Right lobe of liver (tissue), 6 donors: Measurements from ENCODE around the gene KIAA1671. TPM values are rescaled to one million over a fixed set of nuclear protein-coding genes. Genes with fewer than 3 reads are reported as not detected.
"Not testable (repeated sequence)": the region's sequence is repeated elsewhere in the genome, so short reads cannot be mapped to it uniquely, and the experiment has no call there.

Experiments
- ATAC-seq, 4 donors: fragments of 200-7000 bp; cut with Tn5 transposase; one replicate each; pipeline ENCODE4 v1.9.1; 2020; ENCODE audit warnings: mild to moderate bottlenecking in 4 of 4, moderate library complexity in 4 of 4
- DNase-seq, 3 donors: peaks; one replicate each; pipeline ENCODE4 v3.0.0-alpha.2; 2020
- H3K27ac ChIP-seq, 3 donors: fragments of 200-600 bp; one replicate each; pipeline ENCODE4 v1.8.0; 2022
- H3K27me3 ChIP-seq, 2 donors: fragments of 200-600 bp; one replicate each; pipeline ENCODE4 v1.8.0; 2022
- H3K36me3 ChIP-seq, 4 donors: fragments of 200-600 bp; sonication (generic) in 1 of 4; one replicate each; pipeline versions ENCODE4 v1.5.1 to v1.8.0; 2017 to 2022; ENCODE audit warnings: control low read depth in 1 of 4
- H3K4me1 ChIP-seq, 4 donors: fragments of 200-600 bp; sonication (generic) in 1 of 4; one replicate each; pipeline versions ENCODE4 v1.5.1 to v1.8.0; 2017 to 2022; ENCODE audit warnings: control low read depth in 1 of 4
- H3K4me3 ChIP-seq, 3 donors: fragments of 200-600 bp; one replicate each; pipeline ENCODE4 v1.8.0; 2022
- H3K9me3 ChIP-seq, 4 donors: fragments of 200-600 bp; sonication (generic) in 1 of 4; one replicate each; pipeline versions ENCODE4 v1.5.1 to v1.8.0; 2017 to 2022; ENCODE audit warnings: control low read depth in 1 of 4
- POLR2A ChIP-seq: fragments of 450-650 bp; IDR thresholded peaks from one replicate; pipeline ENCODE4 v1.6.1; 2017; ENCODE audit warnings: antibody characterized with exemption, mild to moderate bottlenecking
- WGBS: methylation state at CpG from one replicate; pipeline ENCODE4 v1.1.6; 2018; ENCODE audit warnings: low coverage, low lambda C conversion rate; ENCODE audit not compliant: insufficient coverage; ENCODE audit errors: missing lambda C conversion rate; 5-methylcytosine and 5-hydroxymethylcytosine counted together
- intact Hi-C, 2 donors: fragments of 100-400 bp; cut with DNase I; formaldehyde crosslinking; loops; one replicate each; pipeline versions ENCODE4 v1.11.2 to v1.14.1; 2022
- total RNA-seq, 6 experiments: library from RNA; depleted of rRNA in 2 of 6; stranded (reverse); fragments of >200 nt in 2 of 6; fragmentation: NEBNext Ultra II Directional in 3 of 6; extraction: Animal tissue kit (Norgen Biotek cat#: 25700) in 3 of 6; gene quantifications; one replicate each; pipeline versions ENCODE4 v1.1.0 to v1.2.4, GENCODE V29; 2016 to 2023
- TF ChIP-seq, protein P1 (sequence below), 4 donors: fragments of 200-600 bp in 3 of 4; fragments of 450-650 bp in 1 of 4; IDR thresholded peaks; one replicate each; pipeline versions ENCODE4 v1.5.1 to v1.8.0; 2016 to 2022; ENCODE audit warnings: antibody characterized with exemption in 4 of 4, mild to moderate bottlenecking in 2 of 4
- donor health status: DM: no; HTN: yes; CAD: no.
- donor health status: DM: no; HTN: no; CAD: no.
- donor health status: DM: no; HTN: no; CAD: no.
- donor health status: DM: no; HTN: yes; CAD: no.
- donor health status: DM: no; HTN: yes; CAD: no.

The KIAA1671 gene
- total RNA-seq, 6 experiments from 2014 or later, result 31.1 to 56.6 (median 39.2) TPM

DNA sequence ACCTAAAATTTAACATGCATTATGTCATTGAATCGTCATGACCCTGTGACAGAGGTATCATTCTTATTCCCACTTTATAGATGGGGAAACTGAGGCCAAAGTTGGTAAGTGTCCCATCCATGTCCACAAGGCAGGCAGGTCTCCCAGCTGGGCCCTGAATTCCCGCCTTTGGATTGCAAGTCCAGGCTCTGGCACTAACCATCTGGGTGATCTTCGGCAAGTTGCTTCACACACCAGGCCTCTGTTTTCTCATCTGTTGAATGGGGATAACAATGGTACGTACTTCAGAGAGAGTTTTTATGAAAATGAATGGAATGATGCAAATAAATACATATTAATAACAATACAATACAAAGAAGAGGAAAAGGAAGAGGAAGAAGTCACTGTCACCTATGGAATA lies 250.6 kb downstream of the KIAA1671 start:
- peaks cover 0 to 4% (median 0%) of the 10 kb centered on the region in 4 donors for H3K36me3 ChIP-seq
- 83% methylated on average over 4 of the region's 4 CpGs for WGBS
- intact Hi-C loops, result no loop called here
- H3K9me3 ChIP-seq, result no peaks in the 10 kb centered on the region
- no peak overlapping the region for H3K4me3 ChIP-seq
- no peaks in the 10 kb centered on the region for H3K4me1 ChIP-seq
- no peak for TF ChIP-seq POLR2A
- TF ChIP-seq, protein P1, sequence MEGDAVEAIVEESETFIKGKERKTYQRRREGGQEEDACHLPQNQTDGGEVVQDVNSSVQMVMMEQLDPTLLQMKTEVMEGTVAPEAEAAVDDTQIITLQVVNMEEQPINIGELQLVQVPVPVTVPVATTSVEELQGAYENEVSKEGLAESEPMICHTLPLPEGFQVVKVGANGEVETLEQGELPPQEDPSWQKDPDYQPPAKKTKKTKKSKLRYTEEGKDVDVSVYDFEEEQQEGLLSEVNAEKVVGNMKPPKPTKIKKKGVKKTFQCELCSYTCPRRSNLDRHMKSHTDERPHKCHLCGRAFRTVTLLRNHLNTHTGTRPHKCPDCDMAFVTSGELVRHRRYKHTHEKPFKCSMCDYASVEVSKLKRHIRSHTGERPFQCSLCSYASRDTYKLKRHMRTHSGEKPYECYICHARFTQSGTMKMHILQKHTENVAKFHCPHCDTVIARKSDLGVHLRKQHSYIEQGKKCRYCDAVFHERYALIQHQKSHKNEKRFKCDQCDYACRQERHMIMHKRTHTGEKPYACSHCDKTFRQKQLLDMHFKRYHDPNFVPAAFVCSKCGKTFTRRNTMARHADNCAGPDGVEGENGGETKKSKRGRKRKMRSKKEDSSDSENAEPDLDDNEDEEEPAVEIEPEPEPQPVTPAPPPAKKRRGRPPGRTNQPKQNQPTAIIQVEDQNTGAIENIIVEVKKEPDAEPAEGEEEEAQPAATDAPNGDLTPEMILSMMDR (IDR thresholded peaks at IDR 0.05), result no peak
- no peak for DNase-seq
- ATAC-seq, result no peak
- no peaks in the 10 kb centered on the region for H3K27me3 ChIP-seq
- H3K27ac ChIP-seq, result no peak overlapping the region

DNA sequence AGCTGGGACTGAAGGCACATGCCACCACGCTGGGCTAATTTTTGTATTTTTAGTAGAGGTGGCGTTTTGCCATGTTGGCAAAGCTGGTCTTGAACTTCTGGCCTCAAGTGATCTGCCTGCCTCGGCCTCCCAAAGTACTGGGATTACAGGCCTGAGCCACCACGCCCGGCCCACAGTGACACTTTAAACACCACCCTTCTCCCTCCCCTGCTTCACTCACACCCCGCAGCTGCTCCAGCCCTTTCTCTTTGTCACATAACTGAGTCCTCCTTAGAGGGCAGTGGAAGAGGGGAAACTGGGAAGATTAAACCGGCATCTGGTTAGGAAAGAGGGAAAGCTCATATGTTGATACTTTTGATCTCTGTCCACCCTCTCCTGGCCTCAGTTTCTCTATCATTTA lies 252.0 kb downstream of the KIAA1671 start:
- H3K9me3 ChIP-seq, H3K27ac ChIP-seq, DNase-seq, ATAC-seq, H3K36me3 ChIP-seq, H3K27me3 ChIP-seq, intact Hi-C loops, H3K4me1 ChIP-seq, H3K4me3 ChIP-seq: not testable (repeated sequence)
- WGBS, result 81% methylated on average over 7 of the region's 7 CpGs

DNA sequence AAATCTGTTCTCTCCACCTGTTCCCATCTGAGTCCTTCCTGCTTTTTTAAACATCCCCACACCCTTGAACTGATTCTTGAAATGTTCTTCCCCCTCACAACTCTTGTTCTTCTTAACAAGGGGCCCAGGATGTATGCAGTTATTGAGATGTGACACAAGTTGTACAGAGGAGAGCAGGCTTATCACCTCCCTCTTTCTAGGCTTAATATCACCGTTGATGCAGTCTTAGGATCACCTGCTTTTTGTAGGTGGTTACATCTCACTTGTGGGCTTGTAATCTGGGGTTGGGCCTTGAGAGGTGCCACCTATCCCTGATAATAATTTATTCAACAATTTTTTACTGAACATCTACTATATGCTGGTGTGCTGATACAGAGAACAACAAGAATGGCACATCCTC lies 253.3 kb downstream of the KIAA1671 start:
- 89% methylated on average over 1 of the region's 1 CpG for WGBS
- DNase-seq, result no peak

DNA sequence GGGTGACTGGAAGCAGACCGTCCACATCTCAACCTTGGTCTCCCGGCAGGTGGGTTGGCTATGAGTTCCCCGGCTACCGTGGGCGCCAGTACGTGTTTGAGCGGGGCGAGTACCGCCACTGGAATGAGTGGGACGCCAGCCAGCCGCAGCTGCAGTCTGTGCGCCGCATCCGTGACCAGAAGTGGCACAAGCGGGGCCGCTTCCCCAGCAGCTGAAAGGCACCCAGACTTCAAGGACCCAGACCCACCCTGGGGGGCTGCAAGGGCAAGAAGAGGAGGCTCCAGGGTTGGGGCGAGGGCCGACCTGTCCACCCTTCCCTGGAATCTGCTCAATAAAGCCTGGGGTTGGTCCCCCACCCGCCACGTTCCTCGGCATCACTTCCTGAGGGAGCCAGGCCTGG lies 254.5 kb downstream of the KIAA1671 start:
- ATAC-seq (no peak), DNase-seq (no peak)
- no peaks in the 10 kb centered on the region for H3K27me3 ChIP-seq
- no peak overlapping the region for H3K4me3 ChIP-seq
- H3K27ac ChIP-seq, result no peak overlapping the region
- intact Hi-C loops, result no loop called here
- no peaks in the 10 kb centered on the region for H3K36me3 ChIP-seq
- no peaks in the 10 kb centered on the region for H3K9me3 ChIP-seq
- no peaks in the 10 kb centered on the region for H3K4me1 ChIP-seq
- no CpG with 5 or more reads among the region's 21 CpGs for WGBS
- TF ChIP-seq, protein P1 (IDR thresholded peaks at IDR 0.05), result no peak
- no peak for TF ChIP-seq POLR2A

More for the DNA sequence above, 253.3 kb downstream of the KIAA1671 start:
- ATAC-seq, result no peak
- Histone ChIP-seq H3K27me3 (no peaks in the 10 kb centered on the region), H3K4me1 (no peaks in the 10 kb centered on the region), H3K36me3 (no peaks in the 10 kb centered on the region), H3K9me3 (no peaks in the 10 kb centered on the region), H3K27ac (no peak overlapping the region), H3K4me3 (no peak overlapping the region)
- intact Hi-C loops, result no loop called here
- TF ChIP-seq, protein P1 (IDR thresholded peaks at IDR 0.05), result no peak
- TF ChIP-seq POLR2A, result no peak

DNA sequence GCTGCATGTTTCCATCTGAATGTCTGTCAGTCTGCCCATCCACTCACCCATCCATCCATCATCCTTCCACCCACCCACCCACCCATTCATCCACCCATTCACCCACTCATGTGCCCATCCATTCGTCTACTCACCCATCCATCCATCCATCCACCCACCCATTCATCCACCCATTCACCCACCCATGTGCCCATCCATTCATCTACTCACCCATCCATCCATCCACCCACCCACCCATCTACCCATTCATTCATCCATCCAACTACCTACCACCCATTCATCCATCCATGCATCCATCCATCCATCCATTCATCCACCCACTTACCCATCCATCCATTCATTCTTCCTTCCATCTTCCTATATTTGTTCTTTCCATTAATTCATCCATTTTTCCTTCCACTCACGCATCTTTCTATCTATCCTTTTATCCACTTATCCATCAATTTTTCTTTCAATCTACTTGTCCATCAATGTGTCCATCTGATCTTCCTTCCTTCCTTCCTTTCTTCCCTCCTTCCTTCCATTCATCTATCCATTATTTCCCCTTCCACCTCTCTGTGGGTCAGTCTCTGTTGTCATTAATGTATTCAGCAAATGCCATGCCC lies 255.1 kb downstream of the KIAA1671 start:
- 69% methylated on average over 1 of the region's 2 CpGs for WGBS
- TF ChIP-seq POLR2A, result no peak
- TF ChIP-seq, protein P1 (IDR thresholded peaks at IDR 0.05), result no peak
- H3K27me3 ChIP-seq, result no peaks in the 10 kb centered on the region
- H3K27ac ChIP-seq, result no peak overlapping the region
- H3K4me1 ChIP-seq, result no peaks in the 10 kb centered on the region
- H3K9me3 ChIP-seq, result no peaks in the 10 kb centered on the region
- intact Hi-C loops, result no loop called here
- ATAC-seq (no peak), DNase-seq (no peak)
- no peaks in the 10 kb centered on the region for H3K36me3 ChIP-seq
- H3K4me3 ChIP-seq, result no peak overlapping the region
